Measurements from ENCODE around the gene MACF1.

GRCh38 chr1:39243302-39243701, 38.8 kb downstream of the MACF1 start:
- TF ChIP-seq, protein P1, sequence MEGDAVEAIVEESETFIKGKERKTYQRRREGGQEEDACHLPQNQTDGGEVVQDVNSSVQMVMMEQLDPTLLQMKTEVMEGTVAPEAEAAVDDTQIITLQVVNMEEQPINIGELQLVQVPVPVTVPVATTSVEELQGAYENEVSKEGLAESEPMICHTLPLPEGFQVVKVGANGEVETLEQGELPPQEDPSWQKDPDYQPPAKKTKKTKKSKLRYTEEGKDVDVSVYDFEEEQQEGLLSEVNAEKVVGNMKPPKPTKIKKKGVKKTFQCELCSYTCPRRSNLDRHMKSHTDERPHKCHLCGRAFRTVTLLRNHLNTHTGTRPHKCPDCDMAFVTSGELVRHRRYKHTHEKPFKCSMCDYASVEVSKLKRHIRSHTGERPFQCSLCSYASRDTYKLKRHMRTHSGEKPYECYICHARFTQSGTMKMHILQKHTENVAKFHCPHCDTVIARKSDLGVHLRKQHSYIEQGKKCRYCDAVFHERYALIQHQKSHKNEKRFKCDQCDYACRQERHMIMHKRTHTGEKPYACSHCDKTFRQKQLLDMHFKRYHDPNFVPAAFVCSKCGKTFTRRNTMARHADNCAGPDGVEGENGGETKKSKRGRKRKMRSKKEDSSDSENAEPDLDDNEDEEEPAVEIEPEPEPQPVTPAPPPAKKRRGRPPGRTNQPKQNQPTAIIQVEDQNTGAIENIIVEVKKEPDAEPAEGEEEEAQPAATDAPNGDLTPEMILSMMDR (conservative IDR thresholded peaks at IDR 0.05) = no peak
- no peak for TF ChIP-seq EZH2 (IDR thresholded peaks at IDR 0.05; ENCODE audit: low read depth)

Measured in PC-9 (cell line).